Neural progenitor cell (in vitro differentiated cells): ENCODE data around the gene GMCL1. TPM values are rescaled to one million over a fixed set of nuclear protein-coding genes. Genes with fewer than 3 reads are reported as not detected.

Source experiments
- DNase-seq: peaks from one replicate; pipeline ENCODE4 v3.0.0-alpha.2; 2016; ENCODE audit warnings: low spot score
- H2AFZ ChIP-seq: fragments of 200-600 bp; sonication (generic); replicated peaks from 2 replicates; pipeline ENCODE4 v1.6.1; 2016; ENCODE audit warnings: antibody characterized with exemption
- H3F3A ChIP-seq: fragments of 200-600 bp; sonication (generic); 2 replicates; pipeline ENCODE4 v1.6.1; 2016; ENCODE audit warnings: antibody characterized with exemption, low read depth
- H3K27ac ChIP-seq: fragments of 200-600 bp; sonication (generic); 2 replicates; pipeline ENCODE4 v1.5.1; 2016; ENCODE audit warnings: mild to moderate bottlenecking
- H3K27me3 ChIP-seq: fragments of 200-600 bp; sonication (generic); 2 replicates; pipeline ENCODE4 v1.6.1; 2016; ENCODE audit warnings: mild to moderate bottlenecking, moderate library complexity
- H3K36me3 ChIP-seq: fragments of 200-600 bp; sonication (generic); 2 replicates; pipeline ENCODE4 v1.5.1; 2016
- H3K4me1 ChIP-seq: fragments of 200-600 bp; sonication (generic); 2 replicates; pipeline ENCODE4 v1.6.1; 2016; ENCODE audit warnings: mixed run types
- H3K4me2 ChIP-seq: fragments of 200-600 bp; sonication (generic); 2 replicates; pipeline ENCODE4 v1.6.1; 2016
- H3K4me3 ChIP-seq: fragments of 200-600 bp; sonication (generic); 2 replicates; pipeline ENCODE4 v1.5.1; 2016
- H3K79me2 ChIP-seq: fragments of 200-600 bp; sonication (generic); 2 replicates; pipeline ENCODE4 v1.6.1; 2016; ENCODE audit warnings: low read depth
- H3K9ac ChIP-seq: fragments of 200-600 bp; sonication (generic); 2 replicates; pipeline ENCODE4 v1.6.1; 2016
- H3K9me3 ChIP-seq: fragments of 200-600 bp; sonication (generic); 2 replicates; pipeline ENCODE4 v1.5.1; 2016; ENCODE audit warnings: low read depth
- H4K20me1 ChIP-seq: fragments of 200-600 bp; sonication (generic); 2 replicates; pipeline ENCODE4 v1.6.1; 2016; ENCODE audit warnings: low read depth
- H3K27ac Mint-ChIP-seq: 3 replicates; pipeline ENCODE4 v1.8.0; 2021; ENCODE audit warnings: mixed read lengths
- H3K27me3 Mint-ChIP-seq: 2 replicates; pipeline ENCODE4 v1.8.0; 2022; ENCODE audit warnings: low read depth, mild to moderate bottlenecking, inconsistent platforms, moderate library complexity, mixed read lengths; ENCODE audit not compliant: insufficient read depth
- H3K36me3 Mint-ChIP-seq: 3 replicates; pipeline ENCODE4 v1.8.0; 2021; ENCODE audit warnings: mixed read lengths
- H3K4me1 Mint-ChIP-seq: 3 replicates; pipeline ENCODE4 v1.8.0; 2021; ENCODE audit warnings: mixed read lengths
- H3K4me3 Mint-ChIP-seq: 3 replicates; pipeline ENCODE4 v1.8.0; 2021; ENCODE audit warnings: mild to moderate bottlenecking, moderate library complexity, mixed read lengths
- H3K9me3 Mint-ChIP-seq: 3 replicates; pipeline ENCODE4 v1.8.0; 2020; ENCODE audit warnings: mixed read lengths
- EZH2 ChIP-seq: fragments of 200-600 bp; sonication (generic); IDR thresholded peaks from 2 replicates; pipeline ENCODE4 v1.6.1; 2017; ENCODE audit warnings: antibody characterized with exemption, mild to moderate bottlenecking, moderate library complexity
- EZH2phosphoT487 ChIP-seq: fragments of 200-600 bp; sonication (generic); IDR thresholded peaks from 2 replicates; pipeline ENCODE4 v1.6.1; 2017; ENCODE audit warnings: antibody characterized with exemption
- total RNA-seq: library from RNA; depleted of rRNA; stranded (reverse); fragments of >200 nt; gene quantifications from 2 replicates; pipeline ENCODE4 v1.2.3, GENCODE V29; 2015; ENCODE audit warnings: low replicate concordance
- TF ChIP-seq, protein P1 (sequence below): fragments of 200-600 bp; sonication (generic); IDR thresholded peaks from 2 replicates; pipeline ENCODE4 v1.5.1; 2017; ENCODE audit warnings: antibody characterized with exemption, mild to moderate bottlenecking

GMCL1 gene
- total RNA-seq, 1 donor from 2014 or later = 23.1 TPM

- Mint-ChIP-seq H3K4me3 (no peak overlapping the region), H3K9me3 (no peaks in the 10 kb centered on the region), H3K4me1 (peaks cover 11% of the 10 kb centered on the region), H3K36me3 (no peaks in the 10 kb centered on the region), H3K27me3 (no peaks in the 10 kb centered on the region), H3K27ac (no peak overlapping the region)
- Histone ChIP-seq H3K9me3 (no peaks in the 10 kb centered on the region), H3K27ac (no peak overlapping the region), H2AFZ (no peak overlapping the region), H3K4me2 (no peak overlapping the region), H3K4me1 (peaks cover under 1% of the 10 kb centered on the region), H3K79me2 (no peaks in the 10 kb centered on the region), H4K20me1 (no peaks in the 10 kb centered on the region), H3F3A (no peaks in the 10 kb centered on the region), H3K9ac (no peak overlapping the region), H3K4me3 (no peak overlapping the region), H3K27me3 (no peaks in the 10 kb centered on the region), H3K36me3 (no peaks in the 10 kb centered on the region)
- no peak for TF ChIP-seq EZH2
- TF ChIP-seq EZH2phosphoT487 = no peak
- TF ChIP-seq, protein P1, sequence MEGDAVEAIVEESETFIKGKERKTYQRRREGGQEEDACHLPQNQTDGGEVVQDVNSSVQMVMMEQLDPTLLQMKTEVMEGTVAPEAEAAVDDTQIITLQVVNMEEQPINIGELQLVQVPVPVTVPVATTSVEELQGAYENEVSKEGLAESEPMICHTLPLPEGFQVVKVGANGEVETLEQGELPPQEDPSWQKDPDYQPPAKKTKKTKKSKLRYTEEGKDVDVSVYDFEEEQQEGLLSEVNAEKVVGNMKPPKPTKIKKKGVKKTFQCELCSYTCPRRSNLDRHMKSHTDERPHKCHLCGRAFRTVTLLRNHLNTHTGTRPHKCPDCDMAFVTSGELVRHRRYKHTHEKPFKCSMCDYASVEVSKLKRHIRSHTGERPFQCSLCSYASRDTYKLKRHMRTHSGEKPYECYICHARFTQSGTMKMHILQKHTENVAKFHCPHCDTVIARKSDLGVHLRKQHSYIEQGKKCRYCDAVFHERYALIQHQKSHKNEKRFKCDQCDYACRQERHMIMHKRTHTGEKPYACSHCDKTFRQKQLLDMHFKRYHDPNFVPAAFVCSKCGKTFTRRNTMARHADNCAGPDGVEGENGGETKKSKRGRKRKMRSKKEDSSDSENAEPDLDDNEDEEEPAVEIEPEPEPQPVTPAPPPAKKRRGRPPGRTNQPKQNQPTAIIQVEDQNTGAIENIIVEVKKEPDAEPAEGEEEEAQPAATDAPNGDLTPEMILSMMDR = no peak
- no peak for DNase-seq
These were observed 45.2 kb upstream of the GMCL1 start for GRCh38 chr2:69784228-69784627.

DNA sequence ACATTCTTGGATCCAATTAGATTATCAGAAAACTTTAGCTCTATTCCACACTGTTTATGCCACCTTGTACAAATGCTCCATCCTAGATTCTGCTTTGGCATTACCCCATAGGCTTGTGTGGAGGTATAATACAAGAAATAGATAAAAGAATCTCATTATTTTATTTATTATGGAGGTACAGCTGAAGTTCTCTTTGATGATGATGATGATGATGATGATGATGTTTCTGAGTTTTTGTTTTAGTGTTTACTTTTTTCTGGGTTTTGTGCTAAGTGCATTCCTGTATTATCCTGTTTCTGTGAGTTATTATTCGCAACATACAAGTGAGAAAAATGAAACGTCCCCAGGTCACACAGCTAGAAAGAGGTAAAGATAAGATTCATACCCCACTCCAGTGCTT lies 44.1 kb upstream of the GMCL1 start:
- no peak for DNase-seq
- Mint-ChIP-seq H3K9me3 (no peaks in the 10 kb centered on the region), H3K4me3 (no peak overlapping the region), H3K27me3 (no peaks in the 10 kb centered on the region), H3K4me1 (peaks cover 23% of the 10 kb centered on the region), H3K36me3 (no peaks in the 10 kb centered on the region), H3K27ac (no peak overlapping the region)
- peaks cover 10% of the 10 kb centered on the region for H3K4me1 ChIP-seq
- H3K27me3 ChIP-seq = no peaks in the 10 kb centered on the region
- H3K9me3 ChIP-seq = no peaks in the 10 kb centered on the region
- H3K4me2 ChIP-seq = no peak overlapping the region
- H3K27ac ChIP-seq = no peak overlapping the region
- peaks cover 6% of the 10 kb centered on the region for H3F3A ChIP-seq
- H3K9ac ChIP-seq = no peak overlapping the region
- H3K36me3 ChIP-seq = no peaks in the 10 kb centered on the region
- H2AFZ ChIP-seq = no peak overlapping the region
- no peaks in the 10 kb centered on the region for H4K20me1 ChIP-seq
- H3K4me3 ChIP-seq = no peak overlapping the region
- no peaks in the 10 kb centered on the region for H3K79me2 ChIP-seq
- TF ChIP-seq EZH2phosphoT487 = no peak
- no peak for TF ChIP-seq EZH2
- TF ChIP-seq, protein P1 = no peak

GRCh38 chr2:69786052-69786560 lies 43.4 kb upstream of the GMCL1 start:
- Mint-ChIP-seq H3K27me3 (no peaks in the 10 kb centered on the region), H3K36me3 (no peaks in the 10 kb centered on the region), H3K27ac (no peak overlapping the region), H3K4me1 (peaks cover 25% of the 10 kb centered on the region), H3K9me3 (no peaks in the 10 kb centered on the region), H3K4me3 (no peak overlapping the region)
- no peak overlapping the region for H3K4me3 ChIP-seq
- TF ChIP-seq EZH2phosphoT487 = no peak
- no peak for TF ChIP-seq EZH2
- TF ChIP-seq, protein P1 = no peak
- H2AFZ ChIP-seq = no peak overlapping the region
- no peak overlapping the region for H3K9ac ChIP-seq
- H3K36me3 ChIP-seq = no peaks in the 10 kb centered on the region
- no peaks in the 10 kb centered on the region for H3K9me3 ChIP-seq
- peaks cover 6% of the 10 kb centered on the region for H3F3A ChIP-seq
- no peak overlapping the region for H3K4me2 ChIP-seq
- no peaks in the 10 kb centered on the region for H4K20me1 ChIP-seq
- no peak overlapping the region for H3K27ac ChIP-seq
- peaks cover 17% of the 10 kb centered on the region for H3K4me1 ChIP-seq
- no peaks in the 10 kb centered on the region for H3K27me3 ChIP-seq
- H3K79me2 ChIP-seq = no peaks in the 10 kb centered on the region
- DNase-seq = no peak
